GM12872 (cell line): ENCODE measurements around the gene TMEM170A.

Experiments
- CTCF ChIP-seq: IDR thresholded peaks from 3 replicates; pipeline ENCODE4 v1.5.1; 2011; ENCODE audit warnings: low read depth, mild to moderate bottlenecking, low read length, moderate library complexity; ENCODE audit not compliant: insufficient read depth

TMEM170A gene

GRCh38 chr16:75394941-75395340 lies 69.5 kb downstream of the TMEM170A start:
- no peak for TF ChIP-seq CTCF
